ENCODE results near the gene CAMK1G.

Gene CAMK1G

GRCh38 chr1:209580577-209580976 is 2.9 kb upstream of the CAMK1G start:
- H3K4me1 Mint-ChIP-seq (ENCODE audit: low read depth) = peaks cover 4% of the 10 kb centered on the region
- no peaks in the 10 kb centered on the region for H3K9me3 Mint-ChIP-seq
- H3K27me3 Mint-ChIP-seq (ENCODE audit: low read depth) = peaks cover 9% of the 10 kb centered on the region
- H3K4me3 Mint-ChIP-seq = no peak overlapping the region
- no peaks in the 10 kb centered on the region for H3K36me3 Mint-ChIP-seq (ENCODE audit: low read depth)
- H3K27ac Mint-ChIP-seq = no peak overlapping the region

- no peak overlapping the region for H3K4me3 Mint-ChIP-seq
- peaks cover 16% of the 10 kb centered on the region for H3K27me3 Mint-ChIP-seq (ENCODE audit: low read depth)
- no peak overlapping the region for H3K27ac Mint-ChIP-seq
- no peaks in the 10 kb centered on the region for H3K9me3 Mint-ChIP-seq
- H3K4me1 Mint-ChIP-seq (ENCODE audit: low read depth) = peaks cover 6% of the 10 kb centered on the region
- H3K36me3 Mint-ChIP-seq (ENCODE audit: low read depth) = no peaks in the 10 kb centered on the region
Measured at GRCh38 chr1:209584231-209584672, 738 bp downstream of the CAMK1G start.

- Mint-ChIP-seq H3K9me3 (no peaks in the 10 kb centered on the region), H3K36me3 (ENCODE audit: low read depth) (no peaks in the 10 kb centered on the region), H3K4me1 (ENCODE audit: low read depth) (peaks cover 6% of the 10 kb centered on the region), H3K27ac (no peak overlapping the region), H3K27me3 (ENCODE audit: low read depth) (peaks cover 24% of the 10 kb centered on the region), H3K4me3 (no peak overlapping the region)
Measured at GRCh38 chr1:209585197-209585596, 1.7 kb downstream of the CAMK1G start.

GRCh38 chr1:209585672-209586071 is 2.2 kb downstream of the CAMK1G start:
- peak overlapping the region; percentile 45 for H3K4me3 Mint-ChIP-seq
- peaks cover 27% of the 10 kb centered on the region for H3K27me3 Mint-ChIP-seq (ENCODE audit: low read depth)
- H3K27ac Mint-ChIP-seq = no peak overlapping the region
- H3K9me3 Mint-ChIP-seq = no peaks in the 10 kb centered on the region
- no peaks in the 10 kb centered on the region for H3K36me3 Mint-ChIP-seq (ENCODE audit: low read depth)
- H3K4me1 Mint-ChIP-seq (ENCODE audit: low read depth) = peaks cover 6% of the 10 kb centered on the region

GRCh38 chr1:209586221-209586740 is 2.8 kb downstream of the CAMK1G start:
- Mint-ChIP-seq H3K36me3 (ENCODE audit: low read depth) (no peaks in the 10 kb centered on the region), H3K27me3 (ENCODE audit: low read depth) (peaks cover 27% of the 10 kb centered on the region), H3K4me3 (no peak overlapping the region), H3K27ac (no peak overlapping the region), H3K9me3 (no peaks in the 10 kb centered on the region), H3K4me1 (ENCODE audit: low read depth) (peaks cover 6% of the 10 kb centered on the region)

- no peaks in the 10 kb centered on the region for H3K36me3 Mint-ChIP-seq (ENCODE audit: low read depth)
- H3K27me3 Mint-ChIP-seq (ENCODE audit: low read depth) = peaks cover 36% of the 10 kb centered on the region
- H3K4me1 Mint-ChIP-seq (ENCODE audit: low read depth) = peaks cover 6% of the 10 kb centered on the region
- H3K4me3 Mint-ChIP-seq = no peak overlapping the region
- no peaks in the 10 kb centered on the region for H3K9me3 Mint-ChIP-seq
- H3K27ac Mint-ChIP-seq = no peak overlapping the region
Measured at GRCh38 chr1:209587789-209588188, 4.3 kb downstream of the CAMK1G start.

- no peaks in the 10 kb centered on the region for H3K36me3 Mint-ChIP-seq (ENCODE audit: low read depth)
- H3K9me3 Mint-ChIP-seq = no peaks in the 10 kb centered on the region
- no peak overlapping the region for H3K4me3 Mint-ChIP-seq
- H3K27ac Mint-ChIP-seq = no peak overlapping the region
- peaks cover 48% of the 10 kb centered on the region for H3K27me3 Mint-ChIP-seq (ENCODE audit: low read depth)
- peaks cover 6% of the 10 kb centered on the region for H3K4me1 Mint-ChIP-seq (ENCODE audit: low read depth)
Measured at GRCh38 chr1:209589440-209589839, 5.9 kb downstream of the CAMK1G start.

- no peak overlapping the region for H3K4me3 Mint-ChIP-seq
- no peaks in the 10 kb centered on the region for H3K9me3 Mint-ChIP-seq
- H3K4me1 Mint-ChIP-seq (ENCODE audit: low read depth) = peaks cover 6% of the 10 kb centered on the region
- H3K27me3 Mint-ChIP-seq (ENCODE audit: low read depth) = peaks cover 49% of the 10 kb centered on the region
- H3K27ac Mint-ChIP-seq = no peak overlapping the region
- H3K36me3 Mint-ChIP-seq (ENCODE audit: low read depth) = no peaks in the 10 kb centered on the region
Measured at GRCh38 chr1:209589863-209590262, 6.3 kb downstream of the CAMK1G start.

GRCh38 chr1:209590405-209590804 is 6.9 kb downstream of the CAMK1G start:
- H3K36me3 Mint-ChIP-seq (ENCODE audit: low read depth) = no peaks in the 10 kb centered on the region
- H3K9me3 Mint-ChIP-seq = no peaks in the 10 kb centered on the region
- H3K4me1 Mint-ChIP-seq (ENCODE audit: low read depth) = peaks cover 6% of the 10 kb centered on the region
- H3K27me3 Mint-ChIP-seq (ENCODE audit: low read depth) = peaks cover 54% of the 10 kb centered on the region
- H3K27ac Mint-ChIP-seq = no peak overlapping the region
- no peak overlapping the region for H3K4me3 Mint-ChIP-seq

GRCh38 chr1:209593747-209594146 is 10.2 kb downstream of the CAMK1G start:
- Mint-ChIP-seq H3K9me3 (no peaks in the 10 kb centered on the region), H3K4me3 (no peak overlapping the region), H3K27ac (no peak overlapping the region), H3K27me3 (ENCODE audit: low read depth) (peaks cover 61% of the 10 kb centered on the region), H3K4me1 (ENCODE audit: low read depth) (no peaks in the 10 kb centered on the region), H3K36me3 (ENCODE audit: low read depth) (no peaks in the 10 kb centered on the region)

GRCh38 chr1:209594440-209594839 is 10.9 kb downstream of the CAMK1G start:
- Mint-ChIP-seq H3K36me3 (ENCODE audit: low read depth) (no peaks in the 10 kb centered on the region), H3K4me3 (no peak overlapping the region), H3K27me3 (ENCODE audit: low read depth) (peaks cover 68% of the 10 kb centered on the region), H3K9me3 (no peaks in the 10 kb centered on the region), H3K27ac (no peak overlapping the region), H3K4me1 (ENCODE audit: low read depth) (no peaks in the 10 kb centered on the region)

GRCh38 chr1:209595028-209595427 is 11.5 kb downstream of the CAMK1G start:
- H3K36me3 Mint-ChIP-seq (ENCODE audit: low read depth) = no peaks in the 10 kb centered on the region
- no peak overlapping the region for H3K4me3 Mint-ChIP-seq
- peaks cover 68% of the 10 kb centered on the region for H3K27me3 Mint-ChIP-seq (ENCODE audit: low read depth)
- no peaks in the 10 kb centered on the region for H3K4me1 Mint-ChIP-seq (ENCODE audit: low read depth)
- H3K9me3 Mint-ChIP-seq = no peaks in the 10 kb centered on the region
- no peak overlapping the region for H3K27ac Mint-ChIP-seq

GRCh38 chr1:209595599-209596285 is 12.2 kb downstream of the CAMK1G start:
- Mint-ChIP-seq H3K27ac (no peak overlapping the region), H3K36me3 (ENCODE audit: low read depth) (no peaks in the 10 kb centered on the region), H3K27me3 (ENCODE audit: low read depth) (peaks cover 70% of the 10 kb centered on the region), H3K4me1 (ENCODE audit: low read depth) (no peaks in the 10 kb centered on the region), H3K4me3 (no peak overlapping the region), H3K9me3 (no peaks in the 10 kb centered on the region)

- Mint-ChIP-seq H3K27me3 (ENCODE audit: low read depth) (peaks cover 70% of the 10 kb centered on the region), H3K27ac (no peak overlapping the region), H3K36me3 (ENCODE audit: low read depth) (no peaks in the 10 kb centered on the region), H3K4me1 (ENCODE audit: low read depth) (peaks cover 4% of the 10 kb centered on the region), H3K9me3 (no peaks in the 10 kb centered on the region), H3K4me3 (no peak overlapping the region)
Measured at GRCh38 chr1:209597499-209597898, 14.0 kb downstream of the CAMK1G start.

- H3K27me3 Mint-ChIP-seq (ENCODE audit: low read depth) = peaks cover 65% of the 10 kb centered on the region
- no peaks in the 10 kb centered on the region for H3K36me3 Mint-ChIP-seq (ENCODE audit: low read depth)
- no peak overlapping the region for H3K27ac Mint-ChIP-seq
- H3K9me3 Mint-ChIP-seq = no peaks in the 10 kb centered on the region
- no peak overlapping the region for H3K4me3 Mint-ChIP-seq
- peaks cover 4% of the 10 kb centered on the region for H3K4me1 Mint-ChIP-seq (ENCODE audit: low read depth)
Measured at GRCh38 chr1:209598227-209598626, 14.7 kb downstream of the CAMK1G start.
